GM18505 (cell line): ENCODE data around the gene FAM222B.
A peak's percentile ranks its signal among the peaks of the same experiment; 100 is the strongest.
"Not testable (repeated sequence)": the region's sequence is repeated elsewhere in the genome, so short reads cannot be mapped to it uniquely, and the experiment has no call there.

Experiments
- ATAC-seq: cut with Tn5 transposase; IDR thresholded peaks from one replicate; pipeline ENCODE4 v1.9.1; 2021; ENCODE audit not compliant: unreplicated experiment
- POLR2A ChIP-seq: IDR thresholded peaks from 4 replicates; pipeline ENCODE4 v1.6.1; 2011; ENCODE audit warnings: borderline replicate concordance; ENCODE audit not compliant: insufficient read depth, insufficient read length; ENCODE audit errors: extremely low read depth

Gene FAM222B

DNA sequence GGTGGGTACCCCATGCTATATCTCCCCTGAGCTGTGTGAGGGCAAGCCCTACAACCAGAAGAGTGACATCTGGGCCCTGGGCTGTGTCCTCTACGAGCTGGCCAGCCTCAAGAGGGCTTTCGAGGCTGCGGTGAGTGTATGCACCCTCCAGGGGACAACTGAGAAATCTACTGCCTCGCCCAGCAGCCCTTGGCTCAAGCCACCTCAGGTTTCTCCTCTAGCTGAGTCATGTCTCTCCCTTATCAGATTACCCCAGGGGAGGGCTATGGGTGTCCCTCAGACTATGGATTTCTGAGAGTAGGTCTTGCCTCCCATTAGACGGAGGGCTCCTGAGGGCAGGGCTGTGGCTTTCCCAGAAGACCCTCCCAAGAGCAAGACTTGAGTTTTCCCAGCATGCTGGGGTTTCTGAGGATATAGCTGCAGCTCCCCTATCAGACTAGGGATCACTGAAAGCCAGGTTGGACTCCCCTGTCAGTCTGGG is 107.3 kb downstream of the FAM222B start:
- no peak for ATAC-seq
- TF ChIP-seq POLR2A, result no peak

DNA sequence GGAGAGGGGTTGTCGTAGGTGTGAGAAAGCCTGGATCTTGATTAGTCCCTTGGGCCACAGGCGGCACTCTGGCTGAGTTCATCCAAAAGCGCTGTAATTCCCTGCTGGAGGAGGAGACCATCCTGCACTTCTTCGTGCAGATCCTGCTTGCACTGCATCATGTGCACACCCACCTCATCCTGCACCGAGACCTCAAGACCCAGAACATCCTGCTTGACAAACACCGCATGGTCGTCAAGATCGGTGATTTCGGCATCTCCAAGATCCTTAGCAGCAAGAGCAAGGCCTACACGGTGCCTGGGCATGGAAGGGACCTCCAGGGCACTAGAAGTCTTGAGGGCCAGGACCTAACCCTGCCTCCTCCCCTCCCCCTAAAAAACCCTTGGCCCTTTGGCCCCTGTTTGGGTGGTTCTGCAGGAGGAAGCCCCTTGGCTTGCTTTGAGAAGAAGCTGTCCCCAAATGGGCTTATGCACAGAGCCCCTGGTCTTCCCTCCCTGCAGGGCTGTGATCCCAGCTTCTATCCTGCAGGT is 107.8 kb downstream of the FAM222B start:
- no peak for TF ChIP-seq POLR2A
- no peak for ATAC-seq

DNA sequence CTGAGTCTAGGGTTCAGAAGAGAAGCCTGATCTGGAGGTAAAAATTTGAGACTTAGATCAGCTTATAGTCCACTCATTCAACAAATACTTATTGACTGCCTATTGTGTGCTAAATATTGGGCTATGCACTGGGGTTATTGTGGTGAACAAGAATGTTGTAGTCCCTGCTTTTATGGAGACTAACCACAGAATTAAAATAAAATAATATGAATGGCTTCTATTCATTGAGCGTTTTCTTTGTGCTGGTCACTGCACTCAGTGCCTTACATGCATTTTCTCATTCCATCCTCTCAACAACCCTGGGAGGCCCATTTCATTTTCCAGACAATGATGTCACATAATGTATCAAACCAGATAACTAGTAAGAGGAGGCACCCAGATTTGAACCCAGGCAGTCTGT is 109.2 kb downstream of the FAM222B start:
- no peak for ATAC-seq
- no peak for TF ChIP-seq POLR2A

DNA sequence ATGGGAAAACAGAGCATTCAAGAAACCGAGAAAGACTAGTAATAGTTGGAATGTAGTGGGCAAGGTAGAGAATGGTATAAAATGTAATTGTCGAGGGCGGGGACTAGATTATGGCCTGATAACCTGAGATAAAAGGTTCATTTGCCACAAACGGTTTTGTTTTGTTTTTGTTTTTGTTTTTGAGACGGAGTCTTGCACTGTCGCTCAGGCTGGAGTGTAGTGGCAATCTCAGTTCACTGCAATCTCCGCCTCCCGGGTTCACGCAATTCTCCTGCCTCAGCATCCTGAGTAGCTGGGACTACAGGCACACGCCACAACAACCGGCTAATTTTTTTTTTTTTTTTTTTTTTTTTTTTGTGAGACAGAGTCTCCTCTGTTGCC is 112.7 kb downstream of the FAM222B start:
- no peak for TF ChIP-seq POLR2A
- ATAC-seq, result no peak

DNA sequence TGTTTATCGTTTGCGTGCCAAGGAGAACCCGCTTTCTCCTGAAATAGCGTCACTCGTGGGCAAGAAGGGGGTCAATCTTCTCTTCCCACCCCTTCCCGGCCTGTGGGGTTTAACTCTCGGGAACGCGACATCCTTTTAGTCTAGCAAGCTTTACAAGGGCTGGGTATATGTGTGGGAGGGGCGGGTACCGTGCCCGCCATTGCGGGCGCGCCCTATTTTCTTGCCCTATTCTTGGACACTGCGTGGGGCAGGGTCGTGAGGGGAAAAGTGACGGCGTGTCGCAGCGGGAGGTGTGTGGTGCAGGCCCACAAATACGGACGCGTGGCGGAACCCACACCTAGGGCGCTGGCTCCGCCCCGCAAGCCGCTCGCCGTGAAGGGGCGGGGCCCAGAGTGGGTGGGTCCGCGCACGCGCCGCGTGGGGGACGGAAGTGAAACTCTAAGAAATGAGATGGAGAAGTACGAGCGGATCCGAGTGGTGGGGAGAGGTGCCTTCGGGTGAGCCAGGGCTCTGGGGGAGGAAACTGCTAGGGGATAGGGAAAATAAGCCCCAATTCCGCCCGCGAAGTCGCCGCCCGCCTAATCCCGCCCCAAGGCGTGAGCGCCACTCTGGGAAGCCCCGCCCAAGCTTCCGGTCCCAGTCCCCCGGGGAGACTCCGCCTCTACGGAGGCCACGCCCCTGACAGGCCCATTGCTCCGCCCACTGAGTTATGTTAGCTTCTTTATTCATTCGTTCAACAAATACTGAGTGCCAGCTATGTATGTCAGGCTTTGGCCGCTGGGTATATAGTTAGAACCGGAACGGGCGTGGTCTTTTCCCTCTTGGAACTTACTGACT is 114.0 kb downstream of the FAM222B start, which contains the start of gene NEK8:
TSS of gene NEK8 (plus strand) at position 425 of the 837 bp plus-strand sequence. CDS start at position 451, 26 bp downstream.
- TF ChIP-seq POLR2A, result peak; percentile 43
- ATAC-seq, result peak; percentile 36

DNA sequence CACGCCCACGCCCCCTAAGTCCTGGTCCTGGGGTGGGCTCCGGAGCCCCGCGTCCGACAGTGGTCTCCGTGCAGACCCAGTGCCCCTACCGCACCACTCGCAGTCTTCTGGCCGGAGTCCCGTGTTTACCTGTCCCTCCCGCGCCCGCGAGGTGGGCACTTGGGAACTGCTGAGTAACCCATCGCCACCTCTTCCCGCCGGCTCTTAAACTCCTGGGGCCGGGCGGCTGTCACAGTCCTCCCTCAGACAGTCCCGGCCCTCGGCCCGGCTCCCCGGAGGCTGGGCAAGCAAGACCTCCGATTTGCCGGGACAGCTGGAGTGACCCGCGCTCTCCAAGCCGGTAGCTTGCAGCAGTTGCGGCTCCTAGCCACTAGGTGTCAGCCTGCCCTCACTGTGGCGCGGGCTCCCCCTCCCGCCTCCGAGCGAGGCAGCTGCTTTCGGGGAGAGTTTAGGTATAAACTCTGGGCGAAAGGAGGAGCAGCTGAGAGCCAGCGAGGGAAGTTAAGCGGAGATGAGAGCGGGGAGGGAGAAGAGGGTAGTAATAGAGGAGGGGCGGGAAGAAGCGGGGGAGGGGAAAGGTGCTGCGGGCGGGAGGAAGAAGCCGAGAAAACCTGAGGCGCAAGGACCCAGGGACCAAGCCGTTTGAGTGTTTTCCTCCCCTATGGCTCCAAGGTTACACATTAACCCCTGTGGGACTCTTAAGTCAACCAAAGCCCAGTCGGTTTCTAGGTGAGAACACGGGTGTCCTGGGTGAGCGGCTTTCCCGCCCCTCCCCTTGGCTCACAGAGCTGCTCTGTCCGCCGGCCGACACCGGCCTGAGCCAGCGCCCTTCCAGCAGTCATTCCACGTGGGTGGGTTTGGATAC is 115.7 kb downstream of the FAM222B start:
- TF ChIP-seq POLR2A, result peak; percentile 43
- peak; percentile 40 for ATAC-seq

DNA sequence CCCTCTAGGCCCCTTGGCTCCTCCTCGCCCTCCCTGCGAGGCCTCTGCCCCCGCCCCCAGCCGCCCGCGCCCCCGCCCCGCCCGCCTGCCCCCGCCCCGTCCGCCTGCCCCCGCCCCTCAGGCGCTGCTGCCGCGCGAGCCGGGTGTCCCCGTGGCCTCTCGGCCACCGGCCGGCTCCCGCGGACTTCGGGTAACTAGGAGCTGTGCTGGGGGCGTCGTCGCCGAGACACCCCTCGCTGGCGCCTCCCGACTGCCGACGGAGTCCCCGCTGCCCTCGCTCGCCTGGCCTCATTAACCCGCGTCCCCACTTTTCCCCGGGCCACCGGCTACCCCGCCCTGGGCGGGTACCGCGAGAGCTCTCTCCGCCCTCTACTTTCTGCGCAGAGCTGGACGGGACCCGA is 116.4 kb downstream of the FAM222B start, which contains the start of gene TLCD1:
TSS of gene TLCD1 (minus strand) at position 8 of the 401 bp plus-strand sequence. CDS start 136 bp downstream, outside the sequence.
- no peak for TF ChIP-seq POLR2A
- peak; percentile 12 for ATAC-seq

DNA sequence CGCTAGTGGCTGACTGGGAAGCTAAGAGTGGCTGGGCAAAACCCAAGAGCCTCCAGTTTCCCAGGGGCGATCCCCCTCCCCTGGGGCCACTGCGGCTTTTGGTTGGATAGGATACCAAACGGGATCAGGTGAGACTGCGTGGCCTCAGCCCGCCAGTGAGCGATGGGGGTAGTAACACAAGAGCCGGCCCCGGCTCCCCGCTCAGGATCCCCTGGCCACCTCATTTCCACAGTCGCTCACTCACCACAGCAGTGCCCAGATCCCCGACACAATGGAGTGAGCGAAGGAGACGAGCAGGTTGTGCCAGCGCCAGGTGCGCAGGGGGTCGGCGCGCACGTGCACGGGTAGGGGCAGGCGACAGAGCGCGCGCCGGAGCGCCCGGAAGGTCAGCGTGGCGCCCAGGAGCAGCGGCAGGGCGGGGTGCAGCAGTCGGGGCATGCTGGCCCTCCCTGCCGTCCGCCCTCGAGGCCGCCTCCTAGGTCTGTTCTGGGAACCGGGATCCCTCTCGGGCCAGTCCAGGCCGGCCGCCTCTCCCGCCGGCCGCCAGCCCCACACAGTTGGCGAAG is 116.8 kb downstream of the FAM222B start:
- peak; percentile 67 for TF ChIP-seq POLR2A
- ATAC-seq, result peak; percentile 1

DNA sequence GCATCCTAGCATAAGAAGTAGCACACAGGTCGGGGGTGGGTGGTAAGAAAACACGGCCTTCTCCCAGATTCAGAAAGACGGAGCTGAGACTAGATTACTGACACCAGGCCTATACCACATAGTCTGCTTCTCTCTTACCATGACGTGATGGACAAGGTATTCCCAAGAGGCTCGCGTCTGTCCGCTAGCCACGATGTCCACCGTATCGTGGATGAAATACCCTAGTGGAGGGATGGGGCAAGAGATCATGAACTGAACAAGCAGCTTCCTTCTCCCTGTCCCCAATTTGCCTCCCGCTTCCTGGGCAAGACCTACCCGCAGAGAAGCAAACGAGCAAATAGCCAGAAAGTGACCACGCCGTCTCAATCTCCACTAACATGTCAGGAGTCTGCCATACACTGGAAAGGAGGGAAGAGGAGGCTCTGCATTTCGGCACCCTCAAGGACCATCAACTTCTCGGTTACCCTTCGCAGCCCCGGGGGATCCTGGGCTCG is 117.4 kb downstream of the FAM222B start:
- peak; percentile 80 for TF ChIP-seq POLR2A
- no peak for ATAC-seq

DNA sequence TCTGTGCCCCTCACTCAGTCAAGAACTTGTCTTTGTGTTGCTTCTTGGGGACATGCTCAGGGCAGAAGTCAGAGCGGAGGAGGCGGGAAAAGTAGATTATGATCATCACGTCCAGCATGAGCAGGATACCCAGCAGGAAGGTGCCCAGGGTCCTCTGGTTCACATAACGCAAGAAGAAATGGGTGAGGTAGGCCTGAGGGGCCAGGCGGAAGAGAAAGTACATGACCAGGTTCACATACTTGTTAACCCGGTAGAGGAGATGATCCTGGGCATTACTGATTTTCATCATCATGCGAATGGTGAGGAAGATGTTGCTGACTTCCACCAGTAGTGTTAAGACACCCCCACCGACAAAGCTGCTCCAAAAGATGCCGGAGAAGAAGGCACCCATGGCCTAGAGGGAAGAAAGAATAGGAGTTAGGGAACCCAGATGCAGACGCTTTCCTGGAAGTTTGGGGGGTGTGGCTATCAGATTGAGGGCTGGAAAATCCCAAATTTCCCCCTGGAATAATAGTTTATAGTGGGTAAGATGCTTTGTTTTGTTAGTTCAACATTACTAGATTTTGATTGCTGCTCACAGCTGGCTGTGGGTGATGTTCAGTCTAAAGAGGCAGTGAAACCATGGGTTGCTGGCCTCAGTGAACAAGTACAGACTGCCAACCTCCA is 118.0 kb downstream of the FAM222B start:
- TF ChIP-seq POLR2A, result no peak
- ATAC-seq, result no peak

DNA sequence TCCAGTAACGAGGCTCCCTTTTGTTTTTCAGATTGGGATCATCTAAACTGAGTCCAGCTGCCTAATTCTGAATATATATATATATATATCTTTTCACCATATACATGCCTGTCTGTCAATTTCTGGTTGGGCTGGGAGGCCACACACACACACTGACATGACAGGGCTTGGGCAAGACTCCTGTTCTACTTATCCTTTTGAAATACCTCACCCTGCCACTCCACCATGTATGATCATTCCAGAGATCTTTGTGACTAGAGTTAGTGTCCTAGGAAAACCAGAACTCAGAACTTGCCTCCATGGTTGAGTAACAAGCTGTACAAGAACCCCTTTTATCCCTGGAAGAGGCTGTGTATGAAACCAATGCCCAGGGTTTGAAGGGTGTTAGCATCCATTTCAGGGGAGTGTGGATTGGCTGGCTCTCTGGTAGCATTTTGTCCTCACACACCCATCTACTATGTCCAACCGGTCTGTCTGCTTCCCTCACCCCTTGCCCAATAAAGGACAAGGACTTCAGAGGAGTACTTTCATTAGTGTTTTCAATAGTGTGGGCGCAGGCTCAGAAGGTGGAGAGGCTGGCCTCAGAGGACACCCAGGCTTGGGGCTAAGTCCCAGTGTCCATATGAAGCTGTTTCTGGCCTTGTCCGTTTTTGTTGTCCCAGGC is 118.6 kb downstream of the FAM222B start:
- not testable (repeated sequence) for ATAC-seq
